Measurements from ENCODE around the gene GNPTAB. TPM values are rescaled to one million over a fixed set of nuclear protein-coding genes. Genes with fewer than 3 reads are reported as not detected.

The GNPTAB gene
- total RNA-seq, 1 donor: 81.4 TPM

DNA sequence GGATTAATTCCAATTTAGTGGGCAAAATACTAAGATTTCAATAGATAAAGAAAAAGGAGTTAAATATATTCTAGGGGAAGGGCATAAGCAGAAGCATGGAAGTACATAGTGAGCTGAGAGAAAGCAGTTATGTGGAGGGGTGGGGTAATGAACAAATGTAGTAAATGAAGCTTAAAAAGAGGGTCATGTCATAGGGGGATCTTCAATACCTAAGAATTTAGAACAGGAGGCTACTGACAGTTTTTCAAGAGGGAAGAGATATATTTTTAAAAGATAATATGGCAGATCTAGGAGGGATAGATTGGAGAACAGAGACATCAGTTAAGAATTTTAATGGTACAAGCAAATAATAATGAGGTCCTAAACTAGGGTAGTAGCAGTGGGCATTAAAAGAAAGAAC, 100.9 kb downstream of the GNPTAB start:
- Histone ChIP-seq H3K4me1 (ENCODE audit: insufficient read depth, low read length) (no peaks in the 10 kb centered on the region), H3K27me3 (ENCODE audit: insufficient read depth, low read length) (no peaks in the 10 kb centered on the region), H3K4me3 (ENCODE audit: low read length) (no peak overlapping the region), H3K9me3 (ENCODE audit: low read depth, low read length) (no peaks in the 10 kb centered on the region)

DNA sequence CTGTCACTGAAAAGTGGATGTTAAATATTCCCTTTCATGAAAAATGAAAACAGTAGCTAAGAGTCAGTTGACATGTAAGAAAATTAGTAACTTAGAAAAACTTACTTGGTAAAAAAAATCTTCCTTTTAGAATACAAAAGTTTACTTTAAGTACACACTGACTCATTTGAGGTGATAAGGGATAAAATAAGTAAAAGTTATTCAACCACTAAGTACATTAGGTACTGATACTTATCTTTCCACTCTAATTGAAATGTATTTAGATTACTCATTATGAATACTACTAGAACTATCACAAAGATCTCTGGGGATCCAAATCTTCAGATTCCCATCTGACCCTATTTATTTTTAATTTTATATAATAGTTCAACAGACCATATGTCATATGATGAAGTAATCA, 103.7 kb downstream of the GNPTAB start:
- no peaks in the 10 kb centered on the region for H3K27me3 ChIP-seq (ENCODE audit: insufficient read depth, low read length)
- H3K9me3 ChIP-seq (ENCODE audit: low read depth, low read length): no peaks in the 10 kb centered on the region
- no peak overlapping the region for H3K4me3 ChIP-seq (ENCODE audit: low read length)
- no peaks in the 10 kb centered on the region for H3K4me1 ChIP-seq (ENCODE audit: insufficient read depth, low read length)

DNA sequence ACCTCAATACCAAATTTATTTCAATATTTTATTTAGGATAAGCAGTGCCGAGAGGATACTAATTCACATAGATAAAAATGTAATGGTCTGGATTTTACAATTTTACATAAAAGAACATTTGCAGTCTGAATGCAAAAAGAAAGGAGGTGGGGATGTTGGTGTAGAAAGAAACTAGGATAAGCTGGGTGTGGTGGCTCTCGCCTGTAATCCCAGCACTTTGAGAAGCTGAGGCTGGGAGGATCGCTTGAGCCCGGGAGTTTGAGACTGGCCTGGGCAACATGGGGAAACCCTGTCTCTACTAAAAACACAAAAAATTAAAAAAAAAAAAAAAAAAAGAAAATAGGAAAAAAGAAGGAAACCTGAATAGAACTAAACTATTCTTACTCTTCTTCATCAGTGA, 108.4 kb downstream of the GNPTAB start:
- Histone ChIP-seq H3K9me3 (ENCODE audit: low read depth, low read length) (no peaks in the 10 kb centered on the region), H3K27me3 (ENCODE audit: insufficient read depth, low read length) (no peaks in the 10 kb centered on the region), H3K4me3 (ENCODE audit: low read length) (no peak overlapping the region), H3K4me1 (ENCODE audit: insufficient read depth, low read length) (no peaks in the 10 kb centered on the region)

DNA sequence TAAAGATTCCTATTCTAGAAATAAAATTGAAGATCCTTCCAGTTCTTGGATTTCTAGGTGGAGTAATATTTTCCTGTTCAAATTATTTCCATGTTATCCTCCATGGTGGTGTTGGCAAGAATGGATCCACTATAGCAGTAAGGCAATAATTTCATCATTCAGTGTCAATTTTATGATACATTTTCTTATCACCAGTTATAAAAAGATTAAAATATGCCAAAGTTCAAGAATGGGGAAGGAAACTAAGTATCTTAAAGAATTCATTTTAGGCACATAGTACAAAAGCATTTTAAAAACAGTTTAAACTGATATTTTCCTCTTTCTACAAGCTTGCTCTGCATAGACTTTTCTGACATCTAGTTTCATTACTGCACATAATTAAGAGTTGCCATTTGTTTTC, 110.6 kb downstream of the GNPTAB start:
- Histone ChIP-seq H3K4me1 (ENCODE audit: insufficient read depth, low read length) (peaks cover 3% of the 10 kb centered on the region), H3K4me3 (ENCODE audit: low read length) (no peak overlapping the region), H3K9me3 (ENCODE audit: low read depth, low read length) (no peaks in the 10 kb centered on the region), H3K27me3 (ENCODE audit: insufficient read depth, low read length) (no peaks in the 10 kb centered on the region)

DNA sequence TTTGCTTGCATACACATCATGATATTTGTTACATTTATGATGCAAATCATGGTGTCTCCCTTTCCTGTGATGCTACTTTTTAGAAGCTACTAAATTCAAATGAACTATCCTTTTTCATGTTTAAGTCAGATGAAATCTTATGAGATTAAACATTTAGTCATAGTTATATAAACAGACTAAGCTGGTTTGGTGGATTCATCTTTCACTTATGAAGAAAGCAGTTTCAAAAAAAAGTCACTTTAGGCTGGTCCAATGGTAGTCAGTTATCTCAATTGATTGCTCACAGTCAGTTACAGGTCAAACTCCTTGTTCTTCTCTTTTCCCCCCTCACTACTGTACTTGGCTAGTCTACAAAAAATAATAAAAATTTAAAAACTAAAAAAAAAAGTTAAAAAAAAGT, 111.2 kb downstream of the GNPTAB start:
- Histone ChIP-seq H3K9me3 (ENCODE audit: low read depth, low read length) (no peaks in the 10 kb centered on the region), H3K4me3 (ENCODE audit: low read length) (no peak overlapping the region), H3K4me1 (ENCODE audit: insufficient read depth, low read length) (peaks cover 7% of the 10 kb centered on the region), H3K27me3 (ENCODE audit: insufficient read depth, low read length) (no peaks in the 10 kb centered on the region)

GRCh38 chr12:101714877-101715444, 115.8 kb downstream of the GNPTAB start:
- Histone ChIP-seq H3K27me3 (ENCODE audit: insufficient read depth, low read length) (no peaks in the 10 kb centered on the region), H3K4me3 (ENCODE audit: low read length) (no peak overlapping the region), H3K9me3 (ENCODE audit: low read depth, low read length) (no peaks in the 10 kb centered on the region), H3K4me1 (ENCODE audit: insufficient read depth, low read length) (peaks cover 12% of the 10 kb centered on the region)

GRCh38 chr12:101713930-101714329, 116.8 kb downstream of the GNPTAB start:
- Histone ChIP-seq H3K27me3 (ENCODE audit: insufficient read depth, low read length) (no peaks in the 10 kb centered on the region), H3K4me3 (ENCODE audit: low read length) (no peak overlapping the region), H3K4me1 (ENCODE audit: insufficient read depth, low read length) (peaks cover 21% of the 10 kb centered on the region), H3K9me3 (ENCODE audit: low read depth, low read length) (no peaks in the 10 kb centered on the region)

GRCh38 chr12:101713059-101713682, 117.6 kb downstream of the GNPTAB start:
- H3K4me1 ChIP-seq (ENCODE audit: insufficient read depth, low read length): peaks cover 21% of the 10 kb centered on the region
- no peaks in the 10 kb centered on the region for H3K9me3 ChIP-seq (ENCODE audit: low read depth, low read length)
- H3K4me3 ChIP-seq (ENCODE audit: low read length): no peak overlapping the region
- H3K27me3 ChIP-seq (ENCODE audit: insufficient read depth, low read length): no peaks in the 10 kb centered on the region

- Histone ChIP-seq H3K4me1 (ENCODE audit: insufficient read depth, low read length) (peaks cover 20% of the 10 kb centered on the region), H3K9me3 (ENCODE audit: low read depth, low read length) (no peaks in the 10 kb centered on the region), H3K27me3 (ENCODE audit: insufficient read depth, low read length) (no peaks in the 10 kb centered on the region), H3K4me3 (ENCODE audit: low read length) (no peak overlapping the region)
These were observed 120.5 kb downstream of the GNPTAB start for GRCh38 chr12:101710288-101710687.

DNA sequence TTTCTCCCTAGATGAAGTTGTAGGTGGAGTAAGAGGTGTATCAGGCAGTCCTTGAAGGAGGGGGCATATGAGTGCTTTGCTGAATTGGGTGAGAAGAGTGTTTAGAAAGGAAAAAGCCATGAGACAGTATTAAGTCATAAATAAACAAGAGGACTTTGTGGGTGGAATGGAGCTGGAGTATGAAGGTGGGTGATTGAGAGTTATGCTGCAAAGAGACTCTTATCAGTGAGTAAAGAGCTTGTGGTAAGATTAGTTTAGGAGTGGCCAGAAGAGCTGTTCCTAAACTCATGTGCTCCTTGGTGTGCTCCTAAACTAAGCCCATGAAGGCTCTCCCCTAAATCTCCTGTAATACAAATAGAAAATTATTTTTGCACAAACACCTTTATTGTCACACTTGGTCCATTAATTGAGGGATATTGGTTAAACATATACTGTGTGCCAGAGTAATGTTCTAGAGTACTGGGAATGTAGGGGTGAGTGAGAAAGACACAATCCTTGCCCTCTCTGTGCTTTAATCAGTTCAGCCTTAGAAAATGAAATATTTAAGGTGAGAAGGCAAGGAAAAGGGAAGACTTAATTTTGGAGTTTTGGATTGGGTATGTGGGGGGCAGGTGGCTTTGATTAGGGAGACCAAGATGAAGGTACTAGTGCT, 123.5 kb downstream of the GNPTAB start:
- peaks cover 24% of the 10 kb centered on the region for H3K4me1 ChIP-seq (ENCODE audit: insufficient read depth, low read length)
- no peaks in the 10 kb centered on the region for H3K27me3 ChIP-seq (ENCODE audit: insufficient read depth, low read length)
- H3K4me3 ChIP-seq (ENCODE audit: low read length): no peak overlapping the region
- no peaks in the 10 kb centered on the region for H3K9me3 ChIP-seq (ENCODE audit: low read depth, low read length)

GRCh38 chr12:101706403-101706802, 124.4 kb downstream of the GNPTAB start:
- Histone ChIP-seq H3K27me3 (ENCODE audit: insufficient read depth, low read length) (no peaks in the 10 kb centered on the region), H3K4me1 (ENCODE audit: insufficient read depth, low read length) (peaks cover 24% of the 10 kb centered on the region), H3K4me3 (ENCODE audit: low read length) (no peak overlapping the region), H3K9me3 (ENCODE audit: low read depth, low read length) (no peaks in the 10 kb centered on the region)

- H3K4me3 ChIP-seq (ENCODE audit: low read length): no peak overlapping the region
- no peaks in the 10 kb centered on the region for H3K27me3 ChIP-seq (ENCODE audit: insufficient read depth, low read length)
- no peaks in the 10 kb centered on the region for H3K9me3 ChIP-seq (ENCODE audit: low read depth, low read length)
- peaks cover 31% of the 10 kb centered on the region for H3K4me1 ChIP-seq (ENCODE audit: insufficient read depth, low read length)
These were observed 127.3 kb downstream of the GNPTAB start for GRCh38 chr12:101703487-101703886.

- no peaks in the 10 kb centered on the region for H3K9me3 ChIP-seq (ENCODE audit: low read depth, low read length)
These were observed 130.4 kb downstream of the GNPTAB start for GRCh38 chr12:101700299-101700820.

DNA sequence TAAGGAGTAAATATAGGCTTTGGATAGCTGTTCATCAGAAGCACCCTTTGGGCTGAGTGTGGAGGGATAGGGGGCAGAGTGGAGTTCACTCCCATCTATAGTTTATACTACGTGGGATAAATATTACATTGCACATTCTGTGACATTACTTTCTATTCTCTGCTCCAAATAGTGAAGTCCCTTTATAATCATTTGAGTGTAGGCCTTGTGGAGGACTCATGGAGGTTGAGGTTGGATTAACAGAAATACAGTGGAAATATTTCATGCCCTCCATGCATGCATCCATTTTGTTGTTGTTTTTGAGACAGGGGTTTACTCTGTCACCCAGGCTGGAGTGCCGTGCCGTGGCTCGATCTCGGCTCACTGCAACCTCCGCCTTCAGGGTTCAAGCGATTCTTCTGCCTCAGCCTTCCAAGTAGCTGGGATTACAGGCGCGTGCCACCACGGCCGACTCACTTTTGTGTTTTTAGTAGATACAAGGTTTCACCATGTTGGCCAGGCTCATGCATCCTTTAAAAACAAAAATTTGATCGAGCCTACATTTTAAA, 131.9 kb downstream of the GNPTAB start:
- H3K4me3 ChIP-seq (ENCODE audit: low read length): peak overlapping the region; percentile 68
- no peaks in the 10 kb centered on the region for H3K27me3 ChIP-seq (ENCODE audit: insufficient read depth, low read length)
- H3K9me3 ChIP-seq (ENCODE audit: low read depth, low read length): no peaks in the 10 kb centered on the region
- H3K4me1 ChIP-seq (ENCODE audit: insufficient read depth, low read length): peaks cover 46% of the 10 kb centered on the region

More at GRCh38 chr12:101700299-101700820, 130.4 kb downstream of the GNPTAB start:
- H3K4me1 ChIP-seq (ENCODE audit: insufficient read depth, low read length): peaks cover 46% of the 10 kb centered on the region
- no peak overlapping the region for H3K4me3 ChIP-seq (ENCODE audit: low read length)
- no peaks in the 10 kb centered on the region for H3K27me3 ChIP-seq (ENCODE audit: insufficient read depth, low read length)
